Neutrophil (primary cell): ENCODE data around the gene OR51S1.

Source experiments
- H3K27ac ChIP-seq: fragments of 200-600 bp; sonication (generic); 2 replicates; pipeline ENCODE4 v1.5.1; 2016; ENCODE audit warnings: mild to moderate bottlenecking, moderate library complexity
- H3K27me3 ChIP-seq: fragments of 200-600 bp; sonication (generic); 2 replicates; pipeline ENCODE4 v1.6.0; 2016; ENCODE audit warnings: mild to moderate bottlenecking
- H3K36me3 ChIP-seq: fragments of 200-600 bp; sonication (generic); 2 replicates; pipeline ENCODE4 v1.5.1; 2017
- H3K4me1 ChIP-seq, 2 experiments: fragments of 200-600 bp in 1 of 2; sonication (generic) in 1 of 2; 1 replicate in 1 of 2; 2 replicates in 1 of 2; pipeline versions ENCODE4 v1.5.1 to v1.6.1; 2013 to 2016; ENCODE audit warnings: low read depth in 1 of 2, low read length in 1 of 2, mild to moderate bottlenecking in 1 of 2, moderate library complexity in 1 of 2; ENCODE audit not compliant: control insufficient read depth in 1 of 2, insufficient read depth in 1 of 2
- H3K4me3 ChIP-seq, 2 experiments: fragments of 200-600 bp in 1 of 2; sonication (generic) in 1 of 2; 1 replicate in 1 of 2; 2 replicates in 1 of 2; pipeline ENCODE4 v1.5.1; 2013 to 2016; ENCODE audit warnings: low read depth in 1 of 2, low read length in 1 of 2, mild to moderate bottlenecking in 1 of 2, moderate library complexity in 1 of 2
- H3K9me3 ChIP-seq: fragments of 200-600 bp; sonication (generic); 2 replicates; pipeline ENCODE4 v1.5.1; 2016
- TF ChIP-seq, protein P1 (sequence below): fragments of 200-600 bp; sonication (generic); IDR thresholded peaks from 2 replicates; pipeline ENCODE4 v1.5.1; 2016; ENCODE audit warnings: antibody characterized with exemption

The OR51S1 gene, protein sequence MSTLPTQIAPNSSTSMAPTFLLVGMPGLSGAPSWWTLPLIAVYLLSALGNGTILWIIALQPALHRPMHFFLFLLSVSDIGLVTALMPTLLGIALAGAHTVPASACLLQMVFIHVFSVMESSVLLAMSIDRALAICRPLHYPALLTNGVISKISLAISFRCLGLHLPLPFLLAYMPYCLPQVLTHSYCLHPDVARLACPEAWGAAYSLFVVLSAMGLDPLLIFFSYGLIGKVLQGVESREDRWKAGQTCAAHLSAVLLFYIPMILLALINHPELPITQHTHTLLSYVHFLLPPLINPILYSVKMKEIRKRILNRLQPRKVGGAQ

DNA sequence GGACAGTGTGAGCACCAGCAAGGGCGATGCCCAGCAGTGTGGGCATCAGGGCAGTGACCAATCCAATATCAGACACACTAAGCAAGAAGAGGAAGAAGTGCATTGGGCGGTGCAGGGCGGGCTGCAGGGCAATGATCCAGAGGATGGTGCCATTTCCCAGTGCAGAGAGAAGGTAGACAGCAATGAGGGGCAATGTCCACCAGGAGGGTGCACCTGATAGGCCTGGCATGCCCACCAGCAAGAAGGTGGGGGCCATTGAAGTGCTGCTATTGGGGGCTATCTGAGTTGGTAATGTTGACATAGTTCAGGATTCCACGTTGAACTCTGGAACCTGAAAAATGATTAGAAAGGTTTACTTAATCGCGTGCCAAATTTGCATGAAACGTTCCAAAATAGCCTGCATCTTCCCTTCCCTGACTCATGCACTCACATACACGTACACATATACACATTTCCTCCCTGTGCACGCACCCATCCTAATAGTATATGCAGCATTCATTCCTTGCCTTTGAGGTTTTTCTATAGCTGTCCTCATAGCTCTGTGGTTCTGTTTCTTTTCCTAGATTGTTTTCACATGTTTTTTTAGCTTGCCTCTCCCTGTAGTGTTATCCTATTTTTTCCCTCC lies at the start of gene OR51S1:
TSS of gene OR51S1 (minus strand) at position 301 of the 625 bp plus-strand sequence. CDS start at position 301, 0 bp downstream.
- Histone ChIP-seq H3K9me3 (no peaks in the 10 kb centered on the region), H3K27ac (no peak within 1 kb of the TSS), H3K4me3 (no peak within 1 kb of the TSS), H3K36me3 (no peaks in the 10 kb centered on the region), H3K27me3 (no peaks in the 10 kb centered on the region), H3K4me1 (no peaks in the 10 kb centered on the region)
- TF ChIP-seq, protein P1, sequence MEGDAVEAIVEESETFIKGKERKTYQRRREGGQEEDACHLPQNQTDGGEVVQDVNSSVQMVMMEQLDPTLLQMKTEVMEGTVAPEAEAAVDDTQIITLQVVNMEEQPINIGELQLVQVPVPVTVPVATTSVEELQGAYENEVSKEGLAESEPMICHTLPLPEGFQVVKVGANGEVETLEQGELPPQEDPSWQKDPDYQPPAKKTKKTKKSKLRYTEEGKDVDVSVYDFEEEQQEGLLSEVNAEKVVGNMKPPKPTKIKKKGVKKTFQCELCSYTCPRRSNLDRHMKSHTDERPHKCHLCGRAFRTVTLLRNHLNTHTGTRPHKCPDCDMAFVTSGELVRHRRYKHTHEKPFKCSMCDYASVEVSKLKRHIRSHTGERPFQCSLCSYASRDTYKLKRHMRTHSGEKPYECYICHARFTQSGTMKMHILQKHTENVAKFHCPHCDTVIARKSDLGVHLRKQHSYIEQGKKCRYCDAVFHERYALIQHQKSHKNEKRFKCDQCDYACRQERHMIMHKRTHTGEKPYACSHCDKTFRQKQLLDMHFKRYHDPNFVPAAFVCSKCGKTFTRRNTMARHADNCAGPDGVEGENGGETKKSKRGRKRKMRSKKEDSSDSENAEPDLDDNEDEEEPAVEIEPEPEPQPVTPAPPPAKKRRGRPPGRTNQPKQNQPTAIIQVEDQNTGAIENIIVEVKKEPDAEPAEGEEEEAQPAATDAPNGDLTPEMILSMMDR = no peak

DNA sequence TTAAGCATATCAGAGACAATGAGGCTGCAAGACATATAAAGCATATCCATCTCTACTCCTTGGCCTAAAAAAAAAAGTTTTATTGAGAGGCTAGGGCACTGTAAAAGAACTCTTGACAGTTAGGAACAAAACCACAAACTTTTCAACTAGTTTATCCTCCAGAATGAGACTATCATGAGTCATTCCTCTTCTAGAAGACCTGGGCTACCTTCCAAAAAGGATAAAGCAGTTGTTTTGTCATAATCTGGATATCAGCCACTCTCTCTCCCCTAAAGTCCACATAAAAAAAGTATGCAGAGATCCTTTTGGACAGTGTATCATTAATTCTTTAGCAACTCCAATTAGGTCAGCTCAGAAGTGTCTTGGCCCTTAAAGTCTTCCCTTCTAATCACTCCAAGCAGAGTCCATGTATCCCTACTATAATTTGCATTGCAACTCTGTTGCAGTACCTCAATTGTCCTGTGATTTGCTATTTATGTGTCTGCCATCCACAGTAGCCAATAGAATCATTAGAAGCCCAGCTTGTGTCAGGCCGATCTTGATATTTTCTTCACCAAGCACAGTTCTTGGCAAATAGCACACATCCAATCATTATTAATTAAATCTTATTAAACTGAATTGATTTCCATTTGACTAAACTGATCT lies 43.1 kb upstream of the OR51S1 start:
- no peaks in the 10 kb centered on the region for H3K27me3 ChIP-seq
- no peaks in the 10 kb centered on the region for H3K4me1 ChIP-seq
- TF ChIP-seq, protein P1 = no peak
- H3K36me3 ChIP-seq = no peaks in the 10 kb centered on the region
- H3K27ac ChIP-seq = no peak overlapping the region
- H3K4me3 ChIP-seq = no peak overlapping the region
- no peaks in the 10 kb centered on the region for H3K9me3 ChIP-seq

DNA sequence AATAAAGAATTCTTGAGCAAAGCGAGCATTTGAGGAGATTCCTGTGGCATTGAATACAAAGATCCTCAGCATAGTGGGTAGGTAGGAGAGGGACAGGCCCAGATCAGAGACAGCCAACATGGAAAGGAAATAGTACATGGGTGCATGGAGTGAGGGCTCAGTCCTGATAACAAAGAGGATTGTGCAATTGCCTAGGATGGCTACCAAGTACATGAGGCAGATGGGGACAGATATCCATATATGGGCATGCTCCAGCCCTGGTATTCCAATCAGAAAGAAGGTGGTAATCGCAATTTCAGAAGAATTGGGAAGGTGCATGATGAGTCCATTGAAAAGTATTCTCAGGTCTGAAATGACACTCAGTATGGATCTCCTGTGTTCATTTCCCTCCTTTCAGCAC lies 41.3 kb upstream of the OR51S1 start:
- no peak overlapping the region for H3K4me3 ChIP-seq
- no peaks in the 10 kb centered on the region for H3K27me3 ChIP-seq
- H3K9me3 ChIP-seq = no peaks in the 10 kb centered on the region
- H3K27ac ChIP-seq = no peak overlapping the region
- TF ChIP-seq, protein P1 = no peak
- no peaks in the 10 kb centered on the region for H3K36me3 ChIP-seq
- no peaks in the 10 kb centered on the region for H3K4me1 ChIP-seq

DNA sequence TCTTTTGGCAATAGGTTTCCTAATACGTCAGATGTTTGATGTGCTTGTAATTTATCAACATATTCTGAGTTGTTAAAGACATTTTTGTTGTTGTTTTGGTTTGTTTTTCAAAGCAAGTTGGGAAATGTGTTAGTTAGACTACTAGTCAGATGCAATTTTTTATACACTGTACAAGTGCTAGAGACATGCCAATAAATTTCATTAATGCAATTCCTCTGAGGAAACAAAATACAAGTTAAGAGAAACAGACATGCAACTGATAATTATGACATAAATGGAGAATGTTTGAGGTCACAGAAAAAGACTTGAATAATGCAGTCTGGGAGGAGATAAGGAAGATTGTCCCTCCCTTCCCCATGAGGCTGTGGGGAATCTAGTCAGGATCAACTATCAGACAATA lies 38.6 kb upstream of the OR51S1 start:
- Histone ChIP-seq H3K4me1 (no peaks in the 10 kb centered on the region), H3K36me3 (no peaks in the 10 kb centered on the region), H3K27me3 (no peaks in the 10 kb centered on the region), H3K9me3 (no peaks in the 10 kb centered on the region), H3K27ac (no peak overlapping the region), H3K4me3 (no peak overlapping the region)
- TF ChIP-seq, protein P1 = no peak

DNA sequence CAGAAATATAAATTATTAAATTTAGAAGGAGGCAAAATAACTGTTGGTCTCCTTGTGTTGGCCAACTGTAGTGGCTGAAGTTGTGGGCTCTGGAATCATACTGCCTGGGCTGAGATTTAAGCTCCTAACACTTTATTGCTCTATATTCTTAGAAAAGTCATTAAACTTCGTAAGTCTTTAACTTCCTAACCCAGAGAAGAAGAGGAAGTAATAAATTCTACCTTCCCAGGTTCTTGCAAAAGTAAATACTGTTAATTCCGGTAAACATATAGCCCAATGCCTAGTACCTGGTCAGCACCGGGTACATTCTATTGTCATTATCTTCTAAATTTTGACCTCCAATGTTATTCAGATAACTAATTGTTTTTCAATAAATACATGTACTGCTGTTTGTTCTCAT lies 37.2 kb upstream of the OR51S1 start:
- Histone ChIP-seq H3K27me3 (no peaks in the 10 kb centered on the region), H3K27ac (no peak overlapping the region), H3K9me3 (no peaks in the 10 kb centered on the region), H3K36me3 (no peaks in the 10 kb centered on the region), H3K4me1 (no peaks in the 10 kb centered on the region), H3K4me3 (no peak overlapping the region)
- TF ChIP-seq, protein P1 = no peak
